SK-N-DZ (cell line): ENCODE data around the gene ATP5F1E.
"Not testable (repeated sequence)": the region's sequence is repeated elsewhere in the genome, so short reads cannot be mapped to it uniquely, and the experiment has no call there.

Experiments
- DNase-seq: peaks from one replicate; pipeline ENCODE4 v3.0.0-alpha.2; 2015; ENCODE audit warnings: low spot score

ATP5F1E gene

GRCh38 chr20:59043698-59044097, 11.6 kb upstream of the ATP5F1E start:
- DNase-seq, result no peak

GRCh38 chr20:59042796-59043631, 10.9 kb upstream of the ATP5F1E start:
- peak; percentile 95 for DNase-seq

GRCh38 chr20:59042151-59042795, 10.1 kb upstream of the ATP5F1E start, which contains the start of gene PRELID3B:
Gene PRELID3B (minus strand): TSS chr20:59042786. CDS start chr20:59042730, 56 bp downstream.
- DNase-seq, result peak; percentile 61

- not testable (repeated sequence) for DNase-seq
Measured at GRCh38 chr20:59041487-59041886, 9.4 kb upstream of the ATP5F1E start.

- DNase-seq, result no peak
Measured at GRCh38 chr20:59040667-59041066, 8.5 kb upstream of the ATP5F1E start.

GRCh38 chr20:59039233-59039632, 7.1 kb upstream of the ATP5F1E start:
- DNase-seq, result no peak

GRCh38 chr20:59037386-59037785, 5.3 kb upstream of the ATP5F1E start:
- no peak for DNase-seq

- no peak for DNase-seq
Measured at GRCh38 chr20:59035381-59035780, 3.2 kb upstream of the ATP5F1E start.

- no peak for DNase-seq
Measured at GRCh38 chr20:59033616-59034165, 1.6 kb upstream of the ATP5F1E start.

- no peak for DNase-seq
Measured at GRCh38 chr20:59033093-59033492, 958 bp upstream of the ATP5F1E start.

- peak; percentile 82 for DNase-seq
Measured at GRCh38 chr20:59032713-59033059, 551 bp upstream of the ATP5F1E start.

- DNase-seq, result no peak
Measured at GRCh38 chr20:59031564-59032022, 542 bp downstream of the ATP5F1E start.

- DNase-seq, result no peak
Measured at GRCh38 chr20:59030911-59031563, 1.1 kb downstream of the ATP5F1E start.

- no peak for DNase-seq
Measured at GRCh38 chr20:59028812-59029211, 3.3 kb downstream of the ATP5F1E start.

GRCh38 chr20:59027741-59028320, 4.3 kb downstream of the ATP5F1E start:
- no peak for DNase-seq

- DNase-seq, result no peak
Measured at GRCh38 chr20:59026904-59027740, 5.0 kb downstream of the ATP5F1E start.

GRCh38 chr20:59025511-59025910, 6.6 kb downstream of the ATP5F1E start:
- no peak for DNase-seq

- no peak for DNase-seq
Measured at GRCh38 chr20:59025086-59025485, 7.0 kb downstream of the ATP5F1E start.

- DNase-seq, result no peak
Measured at GRCh38 chr20:59024111-59024530, 8.0 kb downstream of the ATP5F1E start.

- DNase-seq, result no peak
Measured at GRCh38 chr20:59023616-59024015, 8.5 kb downstream of the ATP5F1E start.

GRCh38 chr20:59022754-59023153, 9.4 kb downstream of the ATP5F1E start:
- DNase-seq, result no peak
